Motor neuron (in vitro differentiated cells): ENCODE results near the gene TMEM190. TPM values are rescaled to one million over a fixed set of nuclear protein-coding genes. Genes with fewer than 3 reads are reported as not detected.
A peak's percentile ranks its signal among the peaks of the same experiment; 100 is the strongest.

ENCODE experiments used
- ATAC-seq, 8 experiments: fragments of 200-7000 bp; cut with Tn5 transposase; replicated peaks in 6 of 8; 2 replicates each; pipeline ENCODE4 v1.8.0; 2021; ENCODE audit warnings: mild to moderate bottlenecking in 8 of 8, moderate library complexity in 8 of 8
- H3K27ac ChIP-seq, 2 donors: fragments of 250-450 bp; sonication (Bioruptor Pico); 2 replicates each; pipeline ENCODE4 v1.9.0; 2021; ENCODE audit warnings: antibody characterized with exemption in 2 of 2, mild to moderate bottlenecking in 2 of 2, moderate library complexity in 1 of 2
- H3K4me1 ChIP-seq, 2 donors: fragments of 250-450 bp; sonication (Bioruptor Pico); replicated peaks in 1 of 2; 2 replicates each; pipeline ENCODE4 v1.6.1; 2021; ENCODE audit warnings: antibody characterized with exemption in 2 of 2, mild to moderate bottlenecking in 2 of 2, moderate library complexity in 1 of 2
- H3K4me3 ChIP-seq, 5 donors: fragments of 250-450 bp; sonication (Bioruptor Pico); 2 replicates each; pipeline ENCODE4 v1.9.0; 2021; ENCODE audit warnings: antibody characterized with exemption in 5 of 5, mild to moderate bottlenecking in 5 of 5, moderate library complexity in 4 of 5
- WGBS, 10 experiments: fragments of 450-650 bp; shearing (Covaris generic); methylation state at CpG; one replicate each; pipeline ENCODE4 v1.0.0; 2022; 5-methylcytosine and 5-hydroxymethylcytosine counted together
- in situ Hi-C, 9 experiments: fragments of 400-800 bp; cut with MboI; loops; one replicate each; pipeline ENCODE4 v1.15.0; 2021; ENCODE audit warnings: low sequenced_read_pairs in 9 of 9, low pct_unique_long_range_greater_than_20kb in 2 of 9; ENCODE audit not compliant: unreplicated experiment in 9 of 9
- total RNA-seq, 8 experiments: library from RNA; unstranded; fragments of 300-600 nt; gene quantifications; 2 replicates each; pipeline versions ENCODE4 v1.2.3 to v1.2.4, GENCODE V29; 2022

TMEM190 gene
- total RNA-seq, 8 experiments from 2014 or later = 0.46 to 8.4 (median 0.58) TPM; not detected in 5

DNA sequence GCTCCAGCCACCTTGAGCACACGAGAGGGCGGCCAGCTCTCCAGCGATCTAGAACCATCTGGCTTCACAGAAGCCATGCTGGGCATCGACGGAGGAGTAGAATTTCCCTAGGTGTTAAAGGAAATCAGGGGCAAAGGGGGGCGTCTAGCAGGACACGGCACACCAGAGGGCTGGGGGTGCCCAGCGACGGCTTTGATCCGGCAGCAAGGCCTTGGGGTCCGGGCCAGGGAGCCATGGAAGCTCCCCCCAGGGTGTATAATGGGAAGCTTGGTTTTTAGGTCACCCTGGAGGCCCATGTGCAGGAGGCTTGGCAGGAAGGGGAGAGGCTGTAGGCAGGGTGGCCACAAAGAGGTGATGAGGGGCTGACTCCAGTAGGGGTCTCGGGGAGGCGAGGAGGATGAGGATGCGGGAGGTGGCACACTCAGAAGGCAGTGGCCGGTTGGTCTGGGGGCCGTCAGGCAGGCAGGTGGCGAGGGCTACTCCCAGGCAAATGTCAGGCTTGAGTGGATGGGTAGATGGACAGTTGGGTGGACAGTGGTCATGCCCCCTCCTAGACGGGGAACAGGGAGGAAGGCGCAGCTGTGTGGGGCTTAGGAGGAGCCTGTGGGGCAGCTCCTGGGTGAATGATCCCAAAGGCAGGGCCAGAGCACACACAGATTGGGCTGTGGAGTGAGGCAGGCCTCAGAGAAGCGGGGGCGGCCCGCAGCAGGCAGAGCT lies 31.4 kb upstream of the TMEM190 start:
- in situ Hi-C loops = no loop called here

DNA sequence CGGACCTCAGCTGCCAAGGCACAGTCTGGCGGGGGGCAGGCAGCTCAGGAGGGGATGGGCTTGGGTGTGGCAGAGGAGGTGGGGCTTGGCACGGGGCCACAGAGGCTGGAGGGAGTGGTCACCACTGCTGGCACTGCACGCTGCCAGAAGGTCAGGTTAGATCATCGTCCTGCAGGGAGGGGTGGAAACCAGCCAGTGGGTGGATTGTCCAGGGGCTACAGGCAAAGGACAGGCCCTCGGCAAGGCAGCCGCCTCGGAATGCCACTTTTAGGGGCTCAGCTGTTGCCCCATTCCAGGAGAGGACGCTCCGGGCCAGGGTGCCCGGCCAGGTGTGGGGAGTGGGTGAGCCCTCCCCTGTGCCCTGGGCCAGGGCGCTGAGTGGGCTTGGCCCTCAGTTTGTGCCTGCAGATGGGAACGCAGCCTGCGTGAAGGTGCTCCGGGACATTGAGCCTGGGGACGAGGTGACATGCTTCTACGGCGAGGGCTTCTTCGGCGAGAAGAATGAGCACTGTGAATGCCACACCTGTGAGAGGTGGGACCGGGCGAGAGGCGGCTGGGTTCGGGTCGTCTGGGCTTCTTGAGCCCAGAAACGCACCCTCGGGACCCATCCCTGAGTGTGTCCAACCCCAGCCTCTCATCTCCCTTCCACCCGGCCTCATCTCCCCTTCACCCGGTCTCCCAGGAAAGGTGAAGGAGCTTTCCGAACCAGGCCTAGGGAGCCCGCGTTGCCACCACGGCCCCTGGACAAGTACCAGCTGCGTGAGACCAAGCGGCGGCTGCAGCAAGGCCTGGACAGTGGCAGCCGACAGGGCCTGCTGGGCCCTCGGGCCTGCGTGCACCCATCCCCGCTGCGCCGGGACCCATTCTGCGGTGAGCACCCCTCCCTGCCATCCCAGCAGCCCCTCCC lies 30.6 kb upstream of the TMEM190 start:
- in situ Hi-C loops = no loop called here
- Histone ChIP-seq H3K4me1 (peaks cover 25 to 44% of the 10 kb centered on the region in 2 donors), H3K27ac (no peak overlapping the region), H3K4me3 (no peak overlapping the region)
- peak in 7 of 8 experiments; percentile 6 to 61 (median 37) for ATAC-seq
- 70 to 100% (median 95%) methylated on average over 2 to 12 of the region's 43 CpGs; no CpG with 5 or more reads in 6 of the 10 experiments for WGBS, 10 experiments

More for the DNA sequence above, 31.4 kb upstream of the TMEM190 start:
- H3K4me3 ChIP-seq = no peak overlapping the region
- no peak for ATAC-seq
- WGBS, 10 experiments = 71 to 100% (median 86%) methylated on average over 3 to 8 of the region's 22 CpGs; no CpG with 5 or more reads in 7 of the 10 experiments
- no peak overlapping the region for H3K27ac ChIP-seq
- H3K4me1 ChIP-seq = peaks cover 25 to 44% of the 10 kb centered on the region in 2 donors

DNA sequence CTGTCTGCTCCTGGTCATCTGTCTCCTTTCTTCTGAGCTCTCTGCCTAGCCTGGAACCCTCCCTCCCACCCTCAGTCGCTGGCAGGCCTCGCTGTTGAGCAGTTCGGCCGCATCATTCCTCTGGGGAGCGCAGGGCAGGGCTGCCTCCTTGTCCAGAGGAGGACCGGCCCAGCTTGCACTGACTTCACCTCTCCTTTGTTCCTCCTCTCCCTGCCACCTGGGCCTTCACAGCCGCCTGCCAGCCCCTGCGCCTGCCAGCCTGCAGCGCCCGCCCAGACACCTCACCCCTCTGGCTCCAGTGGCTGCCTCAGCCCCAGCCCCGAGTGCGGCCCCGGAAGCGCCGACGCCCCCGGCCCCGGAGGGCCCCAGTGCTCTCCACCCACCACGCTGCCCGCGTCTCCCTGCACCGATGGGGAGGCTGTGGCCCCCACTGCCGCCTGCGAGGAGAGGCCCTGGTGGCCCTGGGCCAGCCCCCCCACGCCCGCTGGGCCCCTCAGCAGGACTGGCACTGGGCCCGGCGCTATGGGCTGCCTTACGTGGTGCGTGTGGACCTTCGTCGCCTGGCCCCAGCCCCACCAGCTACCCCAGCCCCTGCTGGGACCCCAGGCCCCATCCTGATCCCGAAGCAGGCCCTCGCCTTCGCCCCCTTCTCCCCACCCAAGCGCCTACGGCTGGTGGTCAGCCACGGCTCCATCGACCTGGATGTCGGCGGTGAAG lies 29.7 kb upstream of the TMEM190 start:
- H3K27ac ChIP-seq = peak overlapping the region in 1 of 2 donors; percentile 32
- in situ Hi-C loops = no loop called here

DNA sequence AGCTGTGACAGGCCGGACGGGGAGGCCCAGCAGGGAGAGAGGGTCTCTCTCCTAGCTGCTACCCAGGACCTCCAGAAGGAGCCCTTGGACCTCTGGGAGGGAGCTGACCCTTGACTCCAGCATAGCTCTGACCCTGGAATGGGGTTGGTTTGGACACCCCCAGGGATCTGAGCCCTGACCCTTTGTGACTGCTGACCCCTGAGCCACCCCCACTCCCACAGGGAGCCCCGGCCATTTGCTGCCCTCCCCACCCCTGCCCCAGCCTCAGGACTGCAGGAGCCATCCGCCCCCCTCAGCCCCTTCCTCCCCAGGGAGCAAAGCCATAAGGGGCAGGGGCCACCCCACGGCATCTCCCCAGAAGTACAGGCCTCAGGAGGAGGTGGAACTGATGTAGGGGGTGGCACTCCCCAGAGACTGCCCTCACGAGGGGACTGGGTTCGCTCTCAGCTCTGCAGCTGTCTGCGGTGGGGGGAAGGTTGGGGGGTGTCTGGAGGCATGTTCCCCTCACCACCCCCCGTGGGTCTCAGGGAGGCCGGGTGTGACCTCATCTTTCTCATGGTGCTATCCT lies 29.1 kb upstream of the TMEM190 start:
- Histone ChIP-seq H3K4me1 (peaks cover 22 to 38% of the 10 kb centered on the region in 2 donors), H3K4me3 (no peak overlapping the region), H3K27ac (peak overlapping the region in 1 of 2 donors; percentile 14)
- ATAC-seq = peak in 1 of 8 experiments; percentile 1
- 20% methylated on average over 1 of the region's 10 CpGs; no CpG with 5 or more reads in 9 of the 10 experiments for WGBS, 10 experiments
- in situ Hi-C loops = no loop called here

More for the DNA sequence above, 29.7 kb upstream of the TMEM190 start:
- WGBS, 10 experiments = no CpG with 5 or more reads among the region's 41 CpGs
- ATAC-seq = peak in 5 of 8 experiments; percentile 9 to 29 (median 18)
- peaks cover 22 to 38% of the 10 kb centered on the region in 2 donors for H3K4me1 ChIP-seq
- no peak overlapping the region for H3K4me3 ChIP-seq

DNA sequence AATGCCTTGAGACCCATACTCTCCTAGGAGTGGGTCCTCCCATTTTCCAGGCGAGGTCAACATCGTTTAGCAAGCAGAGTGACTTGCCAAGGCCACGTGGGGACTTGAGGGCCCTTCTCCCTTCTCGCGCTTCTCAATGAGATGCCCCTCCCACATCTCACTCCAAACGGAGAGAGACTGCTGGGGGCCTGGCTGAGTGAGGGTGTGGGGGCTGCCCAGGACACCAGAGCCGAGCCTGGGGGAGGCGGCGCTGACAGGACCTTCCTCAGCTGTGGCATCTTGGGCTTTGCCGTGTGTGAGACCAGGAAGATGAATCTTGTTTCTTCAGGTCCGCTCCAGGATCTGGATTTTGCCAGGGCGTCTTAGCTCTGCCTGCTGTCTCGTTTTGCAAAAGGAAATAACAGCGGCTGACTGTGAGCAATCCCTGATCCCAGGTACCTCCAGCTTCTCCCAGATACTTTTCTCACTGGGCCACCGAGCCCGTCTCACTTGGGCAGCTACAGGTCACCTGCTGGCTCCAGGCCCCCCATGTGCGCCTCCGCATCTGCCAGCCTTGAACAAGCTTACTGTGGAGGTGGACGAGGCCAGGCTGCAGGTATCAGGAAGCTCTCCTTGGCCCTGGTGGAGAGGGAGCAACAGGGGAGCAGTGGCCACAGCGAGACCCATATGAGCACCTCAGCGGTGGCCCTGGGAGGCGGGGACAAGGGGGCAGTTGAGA lies 28.1 kb upstream of the TMEM190 start:
- peak overlapping the region in 1 of 2 donors; percentile 42 for H3K27ac ChIP-seq
- WGBS, 10 experiments = 0 to 100% (median 66%) methylated on average over 1 to 5 of the region's 22 CpGs; no CpG with 5 or more reads in 4 of the 10 experiments
- ATAC-seq = peak in 5 of 8 experiments; percentile 37 to 65 (median 64)
- peaks cover 29 to 44% of the 10 kb centered on the region in 2 donors for H3K4me1 ChIP-seq
- no peak overlapping the region for H3K4me3 ChIP-seq
- in situ Hi-C loops = no loop called here

DNA sequence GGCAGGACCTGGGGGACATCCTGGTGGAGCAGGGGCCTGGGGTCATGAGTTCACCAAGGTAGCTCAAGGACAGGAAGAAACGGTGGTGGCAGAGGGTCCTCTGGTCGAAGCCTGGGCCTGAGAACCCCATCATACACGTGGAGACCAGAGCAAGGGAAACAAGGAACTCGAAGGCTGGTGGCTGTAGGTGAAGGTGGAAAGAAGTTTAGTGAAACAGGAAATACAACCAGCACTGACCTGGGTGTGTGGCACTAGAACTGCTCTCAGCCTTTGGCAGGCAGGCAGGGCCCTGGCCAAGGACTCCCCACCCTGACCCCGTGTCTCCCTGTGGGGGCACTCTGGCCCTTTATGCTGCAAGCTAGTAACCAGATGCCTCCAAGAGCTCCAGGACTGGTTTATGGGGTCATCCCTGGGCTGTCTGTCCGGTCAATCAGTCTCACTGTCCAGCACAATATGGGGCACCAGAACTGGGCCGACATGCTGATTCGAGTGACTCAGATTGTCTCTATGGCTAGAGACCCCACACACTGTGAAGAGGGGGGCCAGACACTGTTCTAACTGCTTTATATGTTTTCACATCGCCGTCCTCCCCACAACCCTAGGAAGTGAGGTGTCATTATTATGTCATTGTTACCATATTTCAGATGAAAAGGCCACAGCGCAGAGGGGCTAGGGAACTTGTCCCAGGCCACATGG lies 25.9 kb upstream of the TMEM190 start:
- WGBS, 10 experiments = 33 to 97% (median 80%) methylated on average over 1 to 7 of the region's 11 CpGs; no CpG with 5 or more reads in 3 of the 10 experiments
- in situ Hi-C loops = no loop called here

DNA sequence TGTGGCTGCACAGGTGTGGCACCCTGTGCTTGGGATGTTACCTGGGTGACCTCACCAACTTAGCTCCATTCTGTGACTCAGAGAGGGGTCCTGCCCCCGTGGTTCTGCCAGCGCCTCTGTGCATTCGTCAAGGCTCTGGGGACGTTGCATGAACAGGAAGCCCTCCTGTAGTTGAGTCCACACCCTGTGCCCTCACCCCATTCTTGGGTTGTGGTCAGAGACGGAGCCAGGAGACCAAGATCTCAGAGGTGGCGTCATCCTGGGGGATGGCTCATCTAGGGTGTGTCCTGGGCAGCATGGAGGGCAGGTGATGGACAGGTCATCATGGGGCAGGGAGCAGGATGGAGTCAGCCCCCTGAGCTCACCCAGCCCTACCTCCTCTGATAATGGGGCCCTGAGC lies 24.6 kb upstream of the TMEM190 start:
- peaks cover 29 to 37% of the 10 kb centered on the region in 2 donors for H3K4me1 ChIP-seq
- in situ Hi-C loops = no loop called here
- ATAC-seq = peak in 1 of 8 experiments; percentile 2
- WGBS, 10 experiments = 90 to 100% methylated on average over 1 to 2 of the region's 6 CpGs; no CpG with 5 or more reads in 8 of the 10 experiments
- no peak overlapping the region for H3K4me3 ChIP-seq
- H3K27ac ChIP-seq = no peak overlapping the region

More for the DNA sequence above, 25.9 kb upstream of the TMEM190 start:
- Histone ChIP-seq H3K4me3 (no peak overlapping the region), H3K4me1 (peaks cover 29 to 48% of the 10 kb centered on the region in 2 donors), H3K27ac (no peak overlapping the region)
- ATAC-seq = no peak

DNA sequence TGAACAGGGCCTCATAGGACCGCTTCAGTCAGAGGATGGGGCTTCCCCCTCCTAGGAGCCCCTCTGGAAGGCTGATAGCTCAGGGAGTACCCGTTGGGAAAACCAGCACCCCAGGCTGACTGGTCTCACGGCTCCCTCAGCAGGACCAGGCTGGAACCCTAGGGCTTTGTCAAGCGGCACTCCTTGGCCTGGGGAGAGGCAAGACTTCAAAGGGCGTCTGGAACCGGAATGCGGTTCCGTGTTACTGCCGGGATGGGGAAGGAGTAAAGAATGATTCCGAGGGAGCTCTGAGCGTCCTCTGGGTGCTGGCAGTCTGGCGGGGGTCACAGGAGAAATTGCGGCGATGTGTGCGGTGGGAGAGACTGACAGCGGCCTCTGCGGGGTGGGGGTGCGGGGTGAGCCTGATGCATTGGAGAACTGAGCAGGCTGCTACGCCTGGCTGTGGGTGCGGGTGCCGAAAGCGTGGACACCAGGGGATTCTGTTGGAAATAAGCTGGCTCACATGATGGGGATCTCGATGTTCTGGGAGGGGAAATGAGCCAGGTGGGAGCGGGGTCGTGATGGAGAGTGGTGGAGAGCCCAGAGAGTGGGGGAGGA lies 24.0 kb upstream of the TMEM190 start:
- no peak for ATAC-seq
- Histone ChIP-seq H3K27ac (no peak overlapping the region), H3K4me3 (no peak overlapping the region), H3K4me1 (peaks cover 23 to 32% of the 10 kb centered on the region in 2 donors)
- WGBS, 10 experiments = 0 to 100% (median 75%) methylated on average over 1 to 2 of the region's 25 CpGs; no CpG with 5 or more reads in 6 of the 10 experiments
- in situ Hi-C loops = no loop called here

DNA sequence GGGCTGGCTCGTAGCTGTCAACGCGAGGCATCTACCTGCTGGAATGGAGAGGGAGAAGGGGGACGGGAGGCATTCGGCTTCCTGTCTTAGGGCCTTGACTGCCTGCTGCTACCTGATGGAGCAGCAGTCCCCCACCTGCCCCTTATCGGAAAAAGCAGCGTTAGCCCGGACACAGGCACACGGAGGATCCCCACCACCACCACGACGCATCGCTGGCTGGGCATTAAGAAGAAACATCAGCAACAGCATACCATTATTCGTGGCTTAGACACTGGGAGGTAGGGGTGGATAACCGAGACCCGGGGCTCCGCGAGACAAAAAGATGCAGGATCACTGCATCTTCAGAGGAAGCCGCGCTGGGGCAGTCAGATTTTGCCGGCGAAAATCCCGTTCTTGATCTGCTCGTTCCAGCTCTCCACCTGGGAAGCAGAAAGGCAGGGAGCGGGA lies 23.2 kb upstream of the TMEM190 start:
- Histone ChIP-seq H3K27ac (no peak overlapping the region), H3K4me1 (peaks cover 16 to 25% of the 10 kb centered on the region in 2 donors), H3K4me3 (peak overlapping the region; percentile 28 to 46 (median 38))
- peak in 4 of 8 experiments; percentile 9 to 13 (median 12) for ATAC-seq
- in situ Hi-C loops = no loop called here
- WGBS, 10 experiments = 0 to 7% (median 0%) methylated on average over 1 to 4 of the region's 24 CpGs; no CpG with 5 or more reads in 3 of the 10 experiments

DNA sequence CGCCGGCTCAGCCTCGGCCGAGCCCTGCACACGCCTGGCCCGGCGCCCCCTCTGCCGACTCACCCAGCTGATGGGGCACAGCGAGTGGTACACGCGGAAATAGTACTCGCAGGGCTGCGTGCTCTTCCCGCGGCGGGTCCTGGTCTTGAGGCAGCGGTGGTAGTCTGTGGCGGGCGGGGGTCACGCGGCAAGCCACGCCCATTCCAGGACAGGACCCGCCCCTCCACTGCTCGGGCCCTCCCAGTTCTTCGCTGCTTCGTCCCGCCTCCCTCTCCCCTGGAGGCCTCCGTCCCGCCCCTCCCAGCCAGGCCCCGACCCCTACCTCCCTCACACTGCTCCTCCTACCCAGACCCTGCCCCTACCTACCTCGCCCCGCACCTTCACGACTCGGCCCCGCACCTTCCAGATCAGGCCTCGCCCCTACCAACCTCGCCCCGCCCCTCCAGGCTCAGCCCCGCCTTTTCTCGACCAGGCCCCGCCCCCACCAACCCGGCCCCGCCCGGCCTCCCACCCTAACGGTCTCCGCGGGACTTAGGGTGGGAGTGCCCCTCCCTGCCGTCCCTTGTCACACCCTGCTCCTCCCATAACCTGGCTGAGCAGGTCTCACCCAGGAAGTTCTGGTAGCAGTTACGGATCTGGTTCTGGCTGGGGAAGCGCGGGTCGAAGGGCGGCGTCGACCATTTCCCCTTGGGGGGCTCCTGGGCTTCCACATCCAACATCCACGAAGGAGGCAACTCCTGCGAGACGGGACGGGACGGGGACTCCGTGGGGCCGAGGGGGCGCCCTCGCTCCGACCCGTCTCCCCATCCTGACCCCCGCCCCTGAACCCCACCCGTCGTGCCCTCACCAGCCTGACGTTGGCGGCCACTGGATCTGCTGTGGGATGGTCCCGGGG lies 22.6 kb upstream of the TMEM190 start:
- WGBS, 10 experiments = no CpG with 5 or more reads among the region's 72 CpGs
- H3K4me1 ChIP-seq = peaks cover 9 to 18% of the 10 kb centered on the region in 2 donors
- H3K4me3 ChIP-seq = peak overlapping the region; percentile 28 to 46 (median 38)
- ATAC-seq = peak; percentile 79 to 92 (median 86)
- no peak overlapping the region for H3K27ac ChIP-seq
- in situ Hi-C loops = no loop called here
